GM12878 (cell line): ENCODE data around the gene POLD4. TPM values are rescaled to one million over a fixed set of nuclear protein-coding genes. Genes with fewer than 3 reads are reported as not detected.
A peak's percentile ranks its signal among the peaks of the same experiment; 100 is the strongest.

Experiments
- CHD1 ChIP-seq: IDR thresholded peaks from 2 replicates; pipeline ENCODE4 v1.6.1; 2012; ENCODE audit warnings: low read depth, low read length, improper control_type of control experiment
- CREM ChIP-seq: IDR thresholded peaks from 2 replicates; pipeline ENCODE4 v1.6.1; 2014; ENCODE audit warnings: antibody characterized with exemption, low read depth
- EZH2 ChIP-seq: IDR thresholded peaks from 2 replicates; pipeline ENCODE4 v1.6.1; 2012; ENCODE audit warnings: low read depth, mild to moderate bottlenecking, control low read depth, inconsistent platforms, low read length, borderline replicate concordance; ENCODE audit not compliant: control insufficient read depth
- HDAC2 ChIP-seq: fragments of 200-600 bp; sonication (generic); IDR thresholded peaks from 2 replicates; pipeline ENCODE4 v1.6.1; 2017
- RAD21 ChIP-seq: IDR thresholded peaks from 2 replicates; pipeline ENCODE4 v1.6.1; 2011; ENCODE audit warnings: mild to moderate bottlenecking, low read depth, low read length, moderate library complexity; ENCODE audit not compliant: insufficient read depth
- RBBP5 ChIP-seq: fragments of 200-600 bp; sonication (generic); conservative IDR thresholded peaks from 2 replicates; pipeline ENCODE4 v1.6.1; 2016
- SMC3 ChIP-seq: IDR thresholded peaks from 2 replicates; pipeline ENCODE4 v1.6.1; 2011; ENCODE audit warnings: low read length, improper control_type of control experiment, borderline replicate concordance
- TCF7 ChIP-seq: IDR thresholded peaks from 2 replicates; pipeline ENCODE4 v1.6.1; 2014; ENCODE audit warnings: antibody characterized with exemption, borderline replicate concordance
- YY1 ChIP-seq: IDR thresholded peaks from 2 replicates; pipeline ENCODE4 v1.6.1; 2011; ENCODE audit warnings: low read depth, mild to moderate bottlenecking, low read length
- polyA plus RNA-seq, 11 experiments: library from polyadenylated mRNA; depleted of rRNA in 4 of 11; unstranded in 6 of 11; stranded (reverse) in 5 of 11; fragments of >200 nt; fragmentation: Nextera tagmentation in 4 of 11; fragmentation: Illumina TruSeq in 1 of 11; extraction: Ambion mirVana in 4 of 11; extraction: Trizol in 1 of 11; gene quantifications; 1 replicate in 1 of 11; 2 replicates in 10 of 11; pipeline versions ENCODE4 v1.2.1 to v1.2.3, GENCODE V29; 2011 to 2016; ENCODE audit warnings: inconsistent platforms in 2 of 11, missing spikeins in 2 of 11, low read depth in 1 of 11
- total RNA-seq, 4 experiments: library from RNA; depleted of rRNA in 3 of 4; stranded (reverse); fragments of >200 nt in 3 of 4; fragmentation: Illumina TruSeq in 1 of 4; extraction: Trizol in 1 of 4; gene quantifications; 2 replicates each; pipeline versions ENCODE4 v1.2.1 to v1.2.3, GENCODE V29; 2013 to 2021
- TF ChIP-seq, protein P1 (sequence below): fragments of 450-650 bp; formaldehyde crosslinking; IDR thresholded peaks from 2 replicates; pipeline ENCODE4 v1.5.0; 2022; ENCODE audit warnings: mild to moderate bottlenecking, missing genetic modification characterization
- TF ChIP-seq, protein P2 (sequence below): fragments of 450-650 bp; IDR thresholded peaks from 2 replicates; pipeline ENCODE4 v1.6.1; 2016; ENCODE audit warnings: mild to moderate bottlenecking
- TF ChIP-seq, protein P3 (sequence below): fragments of 450-650 bp; IDR thresholded peaks from 2 replicates; pipeline ENCODE4 v1.6.1; 2018; ENCODE audit warnings: mild to moderate bottlenecking, low read depth, moderate library complexity; ENCODE audit not compliant: partially characterized antibody
- TF ChIP-seq, protein P4 (sequence below): fragments of 450-650 bp; IDR thresholded peaks from 2 replicates; pipeline ENCODE4 v1.6.1; 2018; ENCODE audit warnings: borderline replicate concordance, mild to moderate bottlenecking; ENCODE audit not compliant: partially characterized antibody
- TF ChIP-seq, protein P5 (sequence below): IDR thresholded peaks from 2 replicates; pipeline ENCODE4 v1.6.1; 2011; ENCODE audit warnings: low read depth, mild to moderate bottlenecking, low read length, moderate library complexity, borderline replicate concordance; ENCODE audit errors: extremely low read depth

The POLD4 gene
- total and polyA plus RNA-seq, 10 of the 15 experiments (the other 5 are each of a cell fraction or from before 2014, with no cell fraction given) = 8.1 to 176 (median 88.1) TPM

DNA sequence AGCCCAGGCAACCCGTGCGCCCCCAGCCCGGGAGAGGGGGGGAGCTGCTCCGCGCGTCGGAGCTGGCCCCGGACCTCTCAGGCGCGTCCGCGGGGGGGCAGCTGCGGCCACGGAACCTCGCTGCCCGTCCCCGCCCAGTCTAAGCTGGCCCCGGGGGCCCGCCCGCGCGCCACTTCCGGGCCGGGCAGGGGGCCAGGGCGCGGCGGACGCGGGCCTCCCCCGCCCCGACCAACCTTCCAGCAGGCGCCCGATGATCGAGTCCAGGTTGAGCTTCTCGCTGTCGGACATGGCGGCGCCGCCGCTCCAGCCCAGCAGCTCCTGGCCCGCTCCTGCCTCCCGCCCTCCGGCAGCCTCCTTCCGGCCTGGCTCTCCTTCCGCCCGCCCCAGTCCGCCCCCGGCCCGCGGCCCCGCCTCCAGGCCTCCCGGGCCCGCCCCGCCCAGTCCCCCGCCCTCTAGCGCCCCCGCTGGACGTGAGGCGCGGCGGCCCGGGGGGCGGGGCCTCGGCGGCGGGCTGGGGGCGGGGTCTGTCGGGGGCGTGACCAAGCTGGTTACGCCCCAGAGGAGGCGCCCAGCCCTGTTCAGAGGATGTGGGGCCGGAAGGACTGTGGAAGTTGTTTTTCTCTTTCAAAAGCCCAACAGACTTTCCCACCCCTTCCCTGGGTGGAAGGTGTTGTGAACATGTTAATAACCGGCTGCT lies 48.3 kb upstream of the POLD4 start, which contains the start of gene PPP1CA (continued):
- TF ChIP-seq, protein P1, sequence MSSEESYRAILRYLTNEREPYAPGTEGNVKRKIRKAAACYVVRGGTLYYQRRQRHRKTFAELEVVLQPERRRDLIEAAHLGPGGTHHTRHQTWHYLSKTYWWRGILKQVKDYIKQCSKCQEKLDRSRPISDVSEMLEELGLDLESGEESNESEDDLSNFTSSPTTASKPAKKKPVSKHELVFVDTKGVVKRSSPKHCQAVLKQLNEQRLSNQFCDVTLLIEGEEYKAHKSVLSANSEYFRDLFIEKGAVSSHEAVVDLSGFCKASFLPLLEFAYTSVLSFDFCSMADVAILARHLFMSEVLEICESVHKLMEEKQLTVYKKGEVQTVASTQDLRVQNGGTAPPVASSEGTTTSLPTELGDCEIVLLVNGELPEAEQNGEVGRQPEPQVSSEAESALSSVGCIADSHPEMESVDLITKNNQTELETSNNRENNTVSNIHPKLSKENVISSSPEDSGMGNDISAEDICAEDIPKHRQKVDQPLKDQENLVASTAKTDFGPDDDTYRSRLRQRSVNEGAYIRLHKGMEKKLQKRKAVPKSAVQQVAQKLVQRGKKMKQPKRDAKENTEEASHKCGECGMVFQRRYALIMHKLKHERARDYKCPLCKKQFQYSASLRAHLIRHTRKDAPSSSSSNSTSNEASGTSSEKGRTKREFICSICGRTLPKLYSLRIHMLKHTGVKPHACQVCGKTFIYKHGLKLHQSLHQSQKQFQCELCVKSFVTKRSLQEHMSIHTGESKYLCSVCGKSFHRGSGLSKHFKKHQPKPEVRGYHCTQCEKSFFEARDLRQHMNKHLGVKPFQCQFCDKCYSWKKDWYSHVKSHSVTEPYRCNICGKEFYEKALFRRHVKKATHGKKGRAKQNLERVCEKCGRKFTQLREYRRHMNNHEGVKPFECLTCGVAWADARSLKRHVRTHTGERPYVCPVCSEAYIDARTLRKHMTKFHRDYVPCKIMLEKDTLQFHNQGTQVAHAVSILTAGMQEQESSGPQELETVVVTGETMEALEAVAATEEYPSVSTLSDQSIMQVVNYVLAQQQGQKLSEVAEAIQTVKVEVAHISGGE = no peak
- TF ChIP-seq SMC3 (no peak), HDAC2 (no peak), YY1 (peak; percentile 90), CREM (no peak), RAD21 (peak; percentile 31; the same call in 1 of the 2 replicates), RBBP5 (no peak), TCF7 (no peak), EZH2 (no peak), CHD1 (no peak)
- TF ChIP-seq, protein P2, sequence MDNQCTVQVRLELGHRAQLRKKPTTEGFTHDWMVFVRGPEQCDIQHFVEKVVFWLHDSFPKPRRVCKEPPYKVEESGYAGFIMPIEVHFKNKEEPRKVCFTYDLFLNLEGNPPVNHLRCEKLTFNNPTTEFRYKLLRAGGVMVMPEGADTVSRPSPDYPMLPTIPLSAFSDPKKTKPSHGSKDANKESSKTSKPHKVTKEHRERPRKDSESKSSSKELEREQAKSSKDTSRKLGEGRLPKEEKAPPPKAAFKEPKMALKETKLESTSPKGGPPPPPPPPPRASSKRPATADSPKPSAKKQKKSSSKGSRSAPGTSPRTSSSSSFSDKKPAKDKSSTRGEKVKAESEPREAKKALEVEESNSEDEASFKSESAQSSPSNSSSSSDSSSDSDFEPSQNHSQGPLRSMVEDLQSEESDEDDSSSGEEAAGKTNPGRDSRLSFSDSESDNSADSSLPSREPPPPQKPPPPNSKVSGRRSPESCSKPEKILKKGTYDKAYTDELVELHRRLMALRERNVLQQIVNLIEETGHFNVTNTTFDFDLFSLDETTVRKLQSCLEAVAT = no peak; the same call in 1 of the 2 replicates
- TF ChIP-seq, protein P3, sequence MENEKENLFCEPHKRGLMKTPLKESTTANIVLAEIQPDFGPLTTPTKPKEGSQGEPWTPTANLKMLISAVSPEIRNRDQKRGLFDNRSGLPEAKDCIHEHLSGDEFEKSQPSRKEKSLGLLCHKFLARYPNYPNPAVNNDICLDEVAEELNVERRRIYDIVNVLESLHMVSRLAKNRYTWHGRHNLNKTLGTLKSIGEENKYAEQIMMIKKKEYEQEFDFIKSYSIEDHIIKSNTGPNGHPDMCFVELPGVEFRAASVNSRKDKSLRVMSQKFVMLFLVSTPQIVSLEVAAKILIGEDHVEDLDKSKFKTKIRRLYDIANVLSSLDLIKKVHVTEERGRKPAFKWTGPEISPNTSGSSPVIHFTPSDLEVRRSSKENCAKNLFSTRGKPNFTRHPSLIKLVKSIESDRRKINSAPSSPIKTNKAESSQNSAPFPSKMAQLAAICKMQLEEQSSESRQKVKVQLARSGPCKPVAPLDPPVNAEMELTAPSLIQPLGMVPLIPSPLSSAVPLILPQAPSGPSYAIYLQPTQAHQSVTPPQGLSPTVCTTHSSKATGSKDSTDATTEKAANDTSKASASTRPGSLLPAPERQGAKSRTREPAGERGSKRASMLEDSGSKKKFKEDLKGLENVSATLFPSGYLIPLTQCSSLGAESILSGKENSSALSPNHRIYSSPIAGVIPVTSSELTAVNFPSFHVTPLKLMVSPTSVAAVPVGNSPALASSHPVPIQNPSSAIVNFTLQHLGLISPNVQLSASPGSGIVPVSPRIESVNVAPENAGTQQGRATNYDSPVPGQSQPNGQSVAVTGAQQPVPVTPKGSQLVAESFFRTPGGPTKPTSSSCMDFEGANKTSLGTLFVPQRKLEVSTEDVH = no peak
- TF ChIP-seq, protein P4, sequence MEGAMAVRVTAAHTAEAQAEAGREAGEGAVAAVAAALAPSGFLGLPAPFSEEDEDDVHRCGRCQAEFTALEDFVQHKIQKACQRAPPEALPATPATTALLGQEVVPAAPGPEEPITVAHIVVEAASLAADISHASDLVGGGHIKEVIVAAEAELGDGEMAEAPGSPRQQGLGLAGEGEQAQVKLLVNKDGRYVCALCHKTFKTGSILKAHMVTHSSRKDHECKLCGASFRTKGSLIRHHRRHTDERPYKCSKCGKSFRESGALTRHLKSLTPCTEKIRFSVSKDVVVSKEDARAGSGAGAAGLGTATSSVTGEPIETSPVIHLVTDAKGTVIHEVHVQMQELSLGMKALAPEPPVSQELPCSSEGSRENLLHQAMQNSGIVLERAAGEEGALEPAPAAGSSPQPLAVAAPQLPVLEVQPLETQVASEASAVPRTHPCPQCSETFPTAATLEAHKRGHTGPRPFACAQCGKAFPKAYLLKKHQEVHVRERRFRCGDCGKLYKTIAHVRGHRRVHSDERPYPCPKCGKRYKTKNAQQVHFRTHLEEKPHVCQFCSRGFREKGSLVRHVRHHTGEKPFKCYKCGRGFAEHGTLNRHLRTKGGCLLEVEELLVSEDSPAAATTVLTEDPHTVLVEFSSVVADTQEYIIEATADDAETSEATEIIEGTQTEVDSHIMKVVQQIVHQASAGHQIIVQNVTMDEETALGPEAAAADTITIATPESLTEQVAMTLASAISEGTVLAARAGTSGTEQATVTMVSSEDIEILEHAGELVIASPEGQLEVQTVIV = no peak
- TF ChIP-seq, protein P5, sequence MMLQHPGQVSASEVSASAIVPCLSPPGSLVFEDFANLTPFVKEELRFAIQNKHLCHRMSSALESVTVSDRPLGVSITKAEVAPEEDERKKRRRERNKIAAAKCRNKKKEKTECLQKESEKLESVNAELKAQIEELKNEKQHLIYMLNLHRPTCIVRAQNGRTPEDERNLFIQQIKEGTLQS = no peak
